SU-DHL-6 (cell line): ENCODE measurements around the gene NOVA2.

Source experiments
- EZH2phosphoT487 ChIP-seq: fragments of 200-600 bp; sonication (generic), shearing (Covaris generic); conservative IDR thresholded peaks from 2 replicates; pipeline ENCODE4 v1.6.1; 2018; ENCODE audit warnings: mild to moderate bottlenecking, antibody characterized with exemption, low read length, moderate library complexity, mixed read lengths
- TF ChIP-seq, protein P1 (sequence below): fragments of 200-600 bp; sonication (generic); IDR thresholded peaks from one replicate; pipeline ENCODE4 v1.5.1; 2017; ENCODE audit warnings: antibody characterized with exemption, mild to moderate bottlenecking, low read length, moderate library complexity; ENCODE audit not compliant: insufficient read depth, poor library complexity, severe bottlenecking

DNA sequence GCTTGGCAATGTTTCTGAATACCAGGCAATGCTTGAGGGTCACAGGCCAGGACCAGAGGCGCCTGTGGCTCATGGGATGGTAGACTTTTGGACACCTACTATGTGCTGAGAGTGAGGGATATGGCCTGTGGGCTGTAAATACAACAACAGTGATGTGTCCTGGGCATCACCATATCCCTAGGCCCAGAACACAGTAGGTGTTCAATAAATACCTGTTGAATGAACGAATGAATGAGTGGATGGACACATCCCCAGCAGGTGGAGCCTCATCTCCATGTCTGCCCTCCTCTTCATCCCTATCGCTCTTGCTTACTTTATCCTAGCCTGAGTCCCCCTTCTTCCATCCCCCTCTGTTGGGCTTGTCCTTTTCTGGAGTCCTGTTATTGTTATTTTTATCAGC lies 42.6 kb downstream of the NOVA2 start:
- TF ChIP-seq, protein P1, sequence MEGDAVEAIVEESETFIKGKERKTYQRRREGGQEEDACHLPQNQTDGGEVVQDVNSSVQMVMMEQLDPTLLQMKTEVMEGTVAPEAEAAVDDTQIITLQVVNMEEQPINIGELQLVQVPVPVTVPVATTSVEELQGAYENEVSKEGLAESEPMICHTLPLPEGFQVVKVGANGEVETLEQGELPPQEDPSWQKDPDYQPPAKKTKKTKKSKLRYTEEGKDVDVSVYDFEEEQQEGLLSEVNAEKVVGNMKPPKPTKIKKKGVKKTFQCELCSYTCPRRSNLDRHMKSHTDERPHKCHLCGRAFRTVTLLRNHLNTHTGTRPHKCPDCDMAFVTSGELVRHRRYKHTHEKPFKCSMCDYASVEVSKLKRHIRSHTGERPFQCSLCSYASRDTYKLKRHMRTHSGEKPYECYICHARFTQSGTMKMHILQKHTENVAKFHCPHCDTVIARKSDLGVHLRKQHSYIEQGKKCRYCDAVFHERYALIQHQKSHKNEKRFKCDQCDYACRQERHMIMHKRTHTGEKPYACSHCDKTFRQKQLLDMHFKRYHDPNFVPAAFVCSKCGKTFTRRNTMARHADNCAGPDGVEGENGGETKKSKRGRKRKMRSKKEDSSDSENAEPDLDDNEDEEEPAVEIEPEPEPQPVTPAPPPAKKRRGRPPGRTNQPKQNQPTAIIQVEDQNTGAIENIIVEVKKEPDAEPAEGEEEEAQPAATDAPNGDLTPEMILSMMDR, result no peak
- TF ChIP-seq EZH2phosphoT487, result no peak
